K562 (cell line): ENCODE measurements around the gene ACAT2. TPM values are rescaled to one million over a fixed set of nuclear protein-coding genes. Genes with fewer than 3 reads are reported as not detected.

Source experiments
- ARID2 ChIP-seq: fragments of 450-650 bp; IDR thresholded peaks from 2 replicates; pipeline ENCODE4 v1.6.1; 2017; ENCODE audit warnings: antibody characterized with exemption, mild to moderate bottlenecking
- CREB1 ChIP-seq, 2 experiments: sonication (generic) in 1 of 2; formaldehyde crosslinking in 1 of 2; IDR thresholded peaks; 2 replicates each; pipeline versions ENCODE4 v1.6.1 to v1.8.0; 2012 to 2022; ENCODE audit warnings: inconsistent platforms in 1 of 2, mild to moderate bottlenecking in 1 of 2, missing genetic modification reagents in 1 of 2, moderate library complexity in 1 of 2
- PHB2 ChIP-seq: fragments of 450-650 bp; IDR thresholded peaks from 2 replicates; pipeline ENCODE4 v1.6.1; 2017; ENCODE audit warnings: low read depth
- SNRNP70 ChIP-seq: fragments of 200-400 bp; formaldehyde crosslinking; optimal IDR thresholded peaks from 2 replicates; pipeline ENCODE3; 2017; ENCODE audit warnings: low read depth, low read length
- ZNF316 ChIP-seq: fragments of 450-650 bp; IDR thresholded peaks from 2 replicates; pipeline ENCODE4 v1.6.1; 2016
- polyA plus RNA-seq, 8 experiments: library from polyadenylated mRNA; depleted of rRNA in 4 of 8; stranded (reverse) in 5 of 8; unstranded in 3 of 8; fragments of >200 nt; fragmentation: Nextera tagmentation in 2 of 8; fragmentation: Illumina TruSeq in 1 of 8; extraction: Ambion mirVana in 2 of 8; extraction: Trizol in 1 of 8; gene quantifications; 2 replicates each; pipeline versions ENCODE4 v1.2.1 to v1.2.3, GENCODE V29; 2011 to 2014; ENCODE audit warnings: inconsistent platforms in 1 of 8, missing spikeins in 1 of 8
- total RNA-seq, 7 experiments: library from RNA; depleted of rRNA in 6 of 7; stranded (reverse); fragments of >200 nt in 6 of 7; fragmentation: Illumina TruSeq in 2 of 7; extraction: Trizol in 2 of 7; gene quantifications; 2 replicates each; pipeline versions ENCODE4 v1.2.1 to v1.2.3, GENCODE V29; 2011 to 2021; ENCODE audit warnings: low replicate concordance in 1 of 7
- TF ChIP-seq, protein P1 (sequence below): fragments of 250-450 bp; sonication (Bioruptor Pico); IDR thresholded peaks from 2 replicates; pipeline ENCODE4 v1.5.0; 2020; ENCODE audit warnings: mild to moderate bottlenecking, borderline replicate concordance
- TF ChIP-seq, protein P2 (sequence below): fragments of 450-650 bp; IDR thresholded peaks from 2 replicates; pipeline ENCODE4 v1.6.1; 2018; ENCODE audit not compliant: partially characterized antibody
- TF ChIP-seq, protein P3 (sequence below): fragments of 450-650 bp; IDR thresholded peaks from 2 replicates; pipeline ENCODE4 v1.6.1; 2016; ENCODE audit warnings: mild to moderate bottlenecking, moderate library complexity
- TF ChIP-seq, protein P4 (sequence below): IDR thresholded peaks from 3 replicates; pipeline ENCODE4 v1.6.1; 2011; ENCODE audit warnings: borderline replicate concordance, mild to moderate bottlenecking; ENCODE audit not compliant: insufficient read length, insufficient read depth

The ACAT2 gene
- total and polyA plus RNA-seq, 9 of the 15 experiments (the other 6 are each of a cell fraction or from before 2014, with no cell fraction given) = 63.0 to 309 (median 144) TPM

DNA sequence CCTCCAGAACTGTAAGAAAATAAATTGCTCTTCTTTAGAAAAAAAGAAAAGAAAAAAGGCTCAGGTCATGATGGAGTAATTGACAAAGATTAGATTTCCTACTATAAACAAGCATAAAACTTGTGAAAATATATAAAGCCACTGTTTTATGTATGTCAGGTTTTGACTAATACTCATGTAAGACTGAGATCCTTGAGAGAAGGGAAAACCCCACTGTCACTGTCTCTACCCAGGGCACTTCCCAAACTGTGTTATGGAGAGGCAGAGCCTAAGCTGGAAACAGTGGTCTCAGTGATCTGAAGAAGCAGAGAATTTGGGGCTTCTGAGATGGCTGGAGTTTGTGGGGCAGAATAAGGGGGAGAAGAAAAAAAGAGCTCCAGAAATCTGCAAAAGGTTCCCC, 7.6 kb downstream of the ACAT2 start (continued):
- TF ChIP-seq, protein P1, sequence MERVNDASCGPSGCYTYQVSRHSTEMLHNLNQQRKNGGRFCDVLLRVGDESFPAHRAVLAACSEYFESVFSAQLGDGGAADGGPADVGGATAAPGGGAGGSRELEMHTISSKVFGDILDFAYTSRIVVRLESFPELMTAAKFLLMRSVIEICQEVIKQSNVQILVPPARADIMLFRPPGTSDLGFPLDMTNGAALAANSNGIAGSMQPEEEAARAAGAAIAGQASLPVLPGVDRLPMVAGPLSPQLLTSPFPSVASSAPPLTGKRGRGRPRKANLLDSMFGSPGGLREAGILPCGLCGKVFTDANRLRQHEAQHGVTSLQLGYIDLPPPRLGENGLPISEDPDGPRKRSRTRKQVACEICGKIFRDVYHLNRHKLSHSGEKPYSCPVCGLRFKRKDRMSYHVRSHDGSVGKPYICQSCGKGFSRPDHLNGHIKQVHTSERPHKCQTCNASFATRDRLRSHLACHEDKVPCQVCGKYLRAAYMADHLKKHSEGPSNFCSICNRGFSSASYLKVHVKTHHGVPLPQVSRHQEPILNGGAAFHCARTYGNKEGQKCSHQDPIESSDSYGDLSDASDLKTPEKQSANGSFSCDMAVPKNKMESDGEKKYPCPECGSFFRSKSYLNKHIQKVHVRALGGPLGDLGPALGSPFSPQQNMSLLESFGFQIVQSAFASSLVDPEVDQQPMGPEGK (CRISPR knock-in tag) = no peak
- TF ChIP-seq ZNF316 (no peak), ARID2 (no peak), PHB2 (no peak), CREB1 (IDR thresholded peaks at IDR 0.05) (no peak), CREB1 (CRISPR knock-in tag; IDR thresholded peaks at IDR 0.05) (no peak), SNRNP70 (no peak)
- TF ChIP-seq, protein P2, sequence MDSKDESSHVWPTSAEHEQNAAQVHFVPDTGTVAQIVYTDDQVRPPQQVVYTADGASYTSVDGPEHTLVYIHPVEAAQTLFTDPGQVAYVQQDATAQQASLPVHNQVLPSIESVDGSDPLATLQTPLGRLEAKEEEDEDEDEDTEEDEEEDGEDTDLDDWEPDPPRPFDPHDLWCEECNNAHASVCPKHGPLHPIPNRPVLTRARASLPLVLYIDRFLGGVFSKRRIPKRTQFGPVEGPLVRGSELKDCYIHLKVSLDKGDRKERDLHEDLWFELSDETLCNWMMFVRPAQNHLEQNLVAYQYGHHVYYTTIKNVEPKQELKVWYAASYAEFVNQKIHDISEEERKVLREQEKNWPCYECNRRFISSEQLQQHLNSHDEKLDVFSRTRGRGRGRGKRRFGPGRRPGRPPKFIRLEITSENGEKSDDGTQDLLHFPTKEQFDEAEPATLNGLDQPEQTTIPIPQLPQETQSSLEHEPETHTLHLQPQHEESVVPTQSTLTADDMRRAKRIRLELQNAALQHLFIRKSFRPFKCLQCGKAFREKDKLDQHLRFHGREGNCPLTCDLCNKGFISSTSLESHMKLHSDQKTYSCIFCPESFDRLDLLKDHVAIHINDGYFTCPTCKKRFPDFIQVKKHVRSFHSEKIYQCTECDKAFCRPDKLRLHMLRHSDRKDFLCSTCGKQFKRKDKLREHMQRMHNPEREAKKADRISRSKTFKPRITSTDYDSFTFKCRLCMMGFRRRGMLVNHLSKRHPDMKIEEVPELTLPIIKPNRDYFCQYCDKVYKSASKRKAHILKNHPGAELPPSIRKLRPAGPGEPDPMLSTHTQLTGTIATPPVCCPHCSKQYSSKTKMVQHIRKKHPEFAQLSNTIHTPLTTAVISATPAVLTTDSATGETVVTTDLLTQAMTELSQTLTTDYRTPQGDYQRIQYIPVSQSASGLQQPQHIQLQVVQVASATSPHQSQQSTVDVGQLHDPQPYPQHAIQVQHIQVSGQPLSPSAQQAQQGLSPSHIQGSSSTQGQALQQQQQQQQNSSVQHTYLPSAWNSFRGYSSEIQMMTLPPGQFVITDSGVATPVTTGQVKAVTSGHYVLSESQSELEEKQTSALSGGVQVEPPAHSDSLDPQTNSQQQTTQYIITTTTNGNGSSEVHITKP = no peak
- TF ChIP-seq, protein P3, sequence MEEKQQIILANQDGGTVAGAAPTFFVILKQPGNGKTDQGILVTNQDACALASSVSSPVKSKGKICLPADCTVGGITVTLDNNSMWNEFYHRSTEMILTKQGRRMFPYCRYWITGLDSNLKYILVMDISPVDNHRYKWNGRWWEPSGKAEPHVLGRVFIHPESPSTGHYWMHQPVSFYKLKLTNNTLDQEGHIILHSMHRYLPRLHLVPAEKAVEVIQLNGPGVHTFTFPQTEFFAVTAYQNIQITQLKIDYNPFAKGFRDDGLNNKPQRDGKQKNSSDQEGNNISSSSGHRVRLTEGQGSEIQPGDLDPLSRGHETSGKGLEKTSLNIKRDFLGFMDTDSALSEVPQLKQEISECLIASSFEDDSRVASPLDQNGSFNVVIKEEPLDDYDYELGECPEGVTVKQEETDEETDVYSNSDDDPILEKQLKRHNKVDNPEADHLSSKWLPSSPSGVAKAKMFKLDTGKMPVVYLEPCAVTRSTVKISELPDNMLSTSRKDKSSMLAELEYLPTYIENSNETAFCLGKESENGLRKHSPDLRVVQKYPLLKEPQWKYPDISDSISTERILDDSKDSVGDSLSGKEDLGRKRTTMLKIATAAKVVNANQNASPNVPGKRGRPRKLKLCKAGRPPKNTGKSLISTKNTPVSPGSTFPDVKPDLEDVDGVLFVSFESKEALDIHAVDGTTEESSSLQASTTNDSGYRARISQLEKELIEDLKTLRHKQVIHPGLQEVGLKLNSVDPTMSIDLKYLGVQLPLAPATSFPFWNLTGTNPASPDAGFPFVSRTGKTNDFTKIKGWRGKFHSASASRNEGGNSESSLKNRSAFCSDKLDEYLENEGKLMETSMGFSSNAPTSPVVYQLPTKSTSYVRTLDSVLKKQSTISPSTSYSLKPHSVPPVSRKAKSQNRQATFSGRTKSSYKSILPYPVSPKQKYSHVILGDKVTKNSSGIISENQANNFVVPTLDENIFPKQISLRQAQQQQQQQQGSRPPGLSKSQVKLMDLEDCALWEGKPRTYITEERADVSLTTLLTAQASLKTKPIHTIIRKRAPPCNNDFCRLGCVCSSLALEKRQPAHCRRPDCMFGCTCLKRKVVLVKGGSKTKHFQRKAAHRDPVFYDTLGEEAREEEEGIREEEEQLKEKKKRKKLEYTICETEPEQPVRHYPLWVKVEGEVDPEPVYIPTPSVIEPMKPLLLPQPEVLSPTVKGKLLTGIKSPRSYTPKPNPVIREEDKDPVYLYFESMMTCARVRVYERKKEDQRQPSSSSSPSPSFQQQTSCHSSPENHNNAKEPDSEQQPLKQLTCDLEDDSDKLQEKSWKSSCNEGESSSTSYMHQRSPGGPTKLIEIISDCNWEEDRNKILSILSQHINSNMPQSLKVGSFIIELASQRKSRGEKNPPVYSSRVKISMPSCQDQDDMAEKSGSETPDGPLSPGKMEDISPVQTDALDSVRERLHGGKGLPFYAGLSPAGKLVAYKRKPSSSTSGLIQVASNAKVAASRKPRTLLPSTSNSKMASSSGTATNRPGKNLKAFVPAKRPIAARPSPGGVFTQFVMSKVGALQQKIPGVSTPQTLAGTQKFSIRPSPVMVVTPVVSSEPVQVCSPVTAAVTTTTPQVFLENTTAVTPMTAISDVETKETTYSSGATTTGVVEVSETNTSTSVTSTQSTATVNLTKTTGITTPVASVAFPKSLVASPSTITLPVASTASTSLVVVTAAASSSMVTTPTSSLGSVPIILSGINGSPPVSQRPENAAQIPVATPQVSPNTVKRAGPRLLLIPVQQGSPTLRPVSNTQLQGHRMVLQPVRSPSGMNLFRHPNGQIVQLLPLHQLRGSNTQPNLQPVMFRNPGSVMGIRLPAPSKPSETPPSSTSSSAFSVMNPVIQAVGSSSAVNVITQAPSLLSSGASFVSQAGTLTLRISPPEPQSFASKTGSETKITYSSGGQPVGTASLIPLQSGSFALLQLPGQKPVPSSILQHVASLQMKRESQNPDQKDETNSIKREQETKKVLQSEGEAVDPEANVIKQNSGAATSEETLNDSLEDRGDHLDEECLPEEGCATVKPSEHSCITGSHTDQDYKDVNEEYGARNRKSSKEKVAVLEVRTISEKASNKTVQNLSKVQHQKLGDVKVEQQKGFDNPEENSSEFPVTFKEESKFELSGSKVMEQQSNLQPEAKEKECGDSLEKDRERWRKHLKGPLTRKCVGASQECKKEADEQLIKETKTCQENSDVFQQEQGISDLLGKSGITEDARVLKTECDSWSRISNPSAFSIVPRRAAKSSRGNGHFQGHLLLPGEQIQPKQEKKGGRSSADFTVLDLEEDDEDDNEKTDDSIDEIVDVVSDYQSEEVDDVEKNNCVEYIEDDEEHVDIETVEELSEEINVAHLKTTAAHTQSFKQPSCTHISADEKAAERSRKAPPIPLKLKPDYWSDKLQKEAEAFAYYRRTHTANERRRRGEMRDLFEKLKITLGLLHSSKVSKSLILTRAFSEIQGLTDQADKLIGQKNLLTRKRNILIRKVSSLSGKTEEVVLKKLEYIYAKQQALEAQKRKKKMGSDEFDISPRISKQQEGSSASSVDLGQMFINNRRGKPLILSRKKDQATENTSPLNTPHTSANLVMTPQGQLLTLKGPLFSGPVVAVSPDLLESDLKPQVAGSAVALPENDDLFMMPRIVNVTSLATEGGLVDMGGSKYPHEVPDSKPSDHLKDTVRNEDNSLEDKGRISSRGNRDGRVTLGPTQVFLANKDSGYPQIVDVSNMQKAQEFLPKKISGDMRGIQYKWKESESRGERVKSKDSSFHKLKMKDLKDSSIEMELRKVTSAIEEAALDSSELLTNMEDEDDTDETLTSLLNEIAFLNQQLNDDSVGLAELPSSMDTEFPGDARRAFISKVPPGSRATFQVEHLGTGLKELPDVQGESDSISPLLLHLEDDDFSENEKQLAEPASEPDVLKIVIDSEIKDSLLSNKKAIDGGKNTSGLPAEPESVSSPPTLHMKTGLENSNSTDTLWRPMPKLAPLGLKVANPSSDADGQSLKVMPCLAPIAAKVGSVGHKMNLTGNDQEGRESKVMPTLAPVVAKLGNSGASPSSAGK = no peak
- TF ChIP-seq, protein P4, sequence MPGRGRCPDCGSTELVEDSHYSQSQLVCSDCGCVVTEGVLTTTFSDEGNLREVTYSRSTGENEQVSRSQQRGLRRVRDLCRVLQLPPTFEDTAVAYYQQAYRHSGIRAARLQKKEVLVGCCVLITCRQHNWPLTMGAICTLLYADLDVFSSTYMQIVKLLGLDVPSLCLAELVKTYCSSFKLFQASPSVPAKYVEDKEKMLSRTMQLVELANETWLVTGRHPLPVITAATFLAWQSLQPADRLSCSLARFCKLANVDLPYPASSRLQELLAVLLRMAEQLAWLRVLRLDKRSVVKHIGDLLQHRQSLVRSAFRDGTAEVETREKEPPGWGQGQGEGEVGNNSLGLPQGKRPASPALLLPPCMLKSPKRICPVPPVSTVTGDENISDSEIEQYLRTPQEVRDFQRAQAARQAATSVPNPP = no peak
